ENCODE data around the gene RGPD3.
"Not testable (repeated sequence)": the region's sequence is repeated elsewhere in the genome, so short reads cannot be mapped to it uniquely, and the experiment has no call there.

GRCh38 chr2:106492399-106492798 lies 24.2 kb upstream of the RGPD3 start:
- TF ChIP-seq CTCF (IDR thresholded peaks at IDR 0.05); ZFX (IDR thresholded peaks at IDR 0.05; ENCODE audit: borderline replicate concordance): not testable (repeated sequence)

Data from 22Rv1 (cell line).